ENCODE measurements around the gene AP1S1. TPM values are rescaled to one million over a fixed set of nuclear protein-coding genes. Genes with fewer than 3 reads are reported as not detected.

Gene AP1S1
- total and polyA plus RNA-seq, 2 of the 13 experiments (the other 11 are each of a cell fraction or from before 2014, with no cell fraction given), result 57.5 to 68.1 TPM

GRCh38 chr7:101201695-101202602 is 47.7 kb downstream of the AP1S1 start (continued):
- TF ChIP-seq ZNF18 (CRISPR knock-in tag; IDR thresholded peaks at IDR 0.05; ENCODE audit: insufficient replicate concordance), result peak; percentile 48
- peak; percentile 68 for TF ChIP-seq ZNF430 (CRISPR knock-in tag; IDR thresholded peaks at IDR 0.05)
- peak; percentile 17; the same call in 1 of the 2 replicates for TF ChIP-seq E2F2 (CRISPR knock-in tag; IDR thresholded peaks at IDR 0.05; ENCODE audit: borderline replicate concordance)
- no peak for TF ChIP-seq NR2F1 (CRISPR knock-in tag; IDR thresholded peaks at IDR 0.05)
- no peak for TF ChIP-seq ZSCAN9 (CRISPR knock-in tag; IDR thresholded peaks at IDR 0.05; ENCODE audit: borderline replicate concordance)
- TF ChIP-seq MTF2 (CRISPR knock-in tag; IDR thresholded peaks at IDR 0.05; ENCODE audit: borderline replicate concordance), result no peak
- peak; percentile 89 for TF ChIP-seq HIVEP1 (CRISPR knock-in tag; IDR thresholded peaks at IDR 0.05)
- TF ChIP-seq ZFP82 (CRISPR knock-in tag; IDR thresholded peaks at IDR 0.05; ENCODE audit: borderline replicate concordance), result peak; percentile 67; the same call in 1 of the 2 replicates
- peak; percentile 46; the same call in 1 of the 2 replicates for TF ChIP-seq CHD4 (IDR thresholded peaks at IDR 0.05; ENCODE audit: borderline replicate concordance, low read length)
- peak; percentile 83 for TF ChIP-seq ZNF770 (CRISPR knock-in tag; IDR thresholded peaks at IDR 0.05)
- TF ChIP-seq BRD4 (CRISPR knock-in tag; IDR thresholded peaks at IDR 0.05), result peak; percentile 85; the same call in 1 of the 2 replicates
- no peak for TF ChIP-seq CBFB (CRISPR knock-in tag; IDR thresholded peaks at IDR 0.05)
- TF ChIP-seq SRF (IDR thresholded peaks at IDR 0.05; ENCODE audit: low read depth, low read length), result no peak
- no peak for TF ChIP-seq SOX6 (IDR thresholded peaks at IDR 0.05)
- peak; percentile 58 for TF ChIP-seq SOX6 (CRISPR knock-in tag; IDR thresholded peaks at IDR 0.05)

All from HepG2 (cell line).